GM21360 (cell line): Measurements from ENCODE around the gene PPFIA3.
"Not testable (repeated sequence)": the region's sequence is repeated elsewhere in the genome, so short reads cannot be mapped to it uniquely, and the experiment has no call there.

Experiments
- ATAC-seq: cut with Tn5 transposase; IDR thresholded peaks from one replicate; pipeline ENCODE4 v1.9.1; 2021; ENCODE audit warnings: mild to moderate bottlenecking, moderate library complexity; ENCODE audit not compliant: unreplicated experiment

Gene PPFIA3

GRCh38 chr19:49173198-49173597 lies 53.9 kb downstream of the PPFIA3 start:
- ATAC-seq: no peak

- ATAC-seq: no peak
Observed at GRCh38 chr19:49180659-49181058, 61.3 kb downstream of the PPFIA3 start.

- ATAC-seq: not testable (repeated sequence)
Observed at GRCh38 chr19:49182010-49182847, 62.9 kb downstream of the PPFIA3 start.

DNA sequence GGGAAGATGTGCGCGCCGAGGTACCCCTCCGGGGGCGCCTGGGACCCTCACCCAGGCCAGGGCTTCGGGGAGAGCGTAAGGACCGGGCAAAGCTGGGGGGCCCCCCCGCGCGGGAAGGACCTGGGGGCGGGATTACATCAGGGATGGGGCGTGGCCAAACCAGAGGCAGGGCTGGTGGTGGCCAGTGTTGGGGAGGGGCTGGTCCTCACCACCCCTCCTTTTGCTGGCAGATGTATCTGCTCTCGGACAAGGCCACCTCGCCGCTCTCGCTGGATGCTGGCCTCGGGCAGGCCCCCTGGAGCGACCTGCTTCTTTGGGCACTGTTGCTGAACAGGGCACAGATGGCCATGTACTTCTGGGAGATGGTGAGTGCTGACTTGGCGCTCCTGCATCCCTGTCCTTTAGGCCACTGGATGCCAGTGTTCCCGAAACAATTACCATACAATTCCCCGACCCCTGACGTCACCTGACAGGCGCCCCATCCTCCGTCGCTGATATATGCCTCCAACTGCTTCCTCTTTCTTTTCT lies 63.6 kb downstream of the PPFIA3 start:
- ATAC-seq: no peak

DNA sequence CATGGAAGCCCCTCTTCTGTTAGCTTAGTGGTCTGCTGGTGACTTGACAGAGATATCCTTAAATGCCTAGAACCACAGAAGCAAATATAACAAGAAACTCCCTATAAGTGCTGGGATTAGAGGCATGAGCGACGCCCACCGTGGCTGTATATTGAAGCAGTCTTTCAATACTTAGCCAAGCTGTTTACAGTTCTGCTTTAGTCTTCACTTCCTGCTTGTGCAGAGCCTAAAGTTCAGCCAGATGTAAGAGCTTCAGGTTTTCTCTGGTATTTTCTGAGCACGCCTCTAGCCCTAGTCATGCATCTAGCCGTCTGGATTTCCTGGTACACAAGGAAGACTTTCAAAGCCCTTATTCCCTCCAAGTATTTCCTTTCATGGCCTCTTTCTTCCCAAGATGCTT lies 66.8 kb downstream of the PPFIA3 start:
- no peak for ATAC-seq

GRCh38 chr19:49188626-49189200 lies 69.4 kb downstream of the PPFIA3 start:
- ATAC-seq: no peak

DNA sequence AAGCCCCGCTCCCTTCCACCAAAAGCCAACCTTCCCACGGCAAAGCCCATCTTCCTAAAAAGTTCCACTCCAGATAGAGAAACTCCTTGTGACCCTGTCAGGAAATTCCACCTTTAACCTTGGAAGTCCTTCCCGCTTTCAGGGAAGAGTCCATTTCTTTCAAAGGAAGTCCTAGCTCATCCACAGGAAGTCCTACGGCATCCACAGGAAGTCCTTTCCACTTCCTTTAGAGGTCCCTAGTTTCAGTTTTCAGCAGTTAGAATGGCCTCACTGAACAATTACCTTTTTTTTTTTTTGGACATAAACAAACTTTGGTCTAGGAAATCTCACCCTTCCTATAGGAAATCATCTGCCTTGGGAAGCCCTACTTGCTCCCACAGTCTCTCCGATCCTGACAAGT lies 69.9 kb downstream of the PPFIA3 start:
- ATAC-seq: no peak

DNA sequence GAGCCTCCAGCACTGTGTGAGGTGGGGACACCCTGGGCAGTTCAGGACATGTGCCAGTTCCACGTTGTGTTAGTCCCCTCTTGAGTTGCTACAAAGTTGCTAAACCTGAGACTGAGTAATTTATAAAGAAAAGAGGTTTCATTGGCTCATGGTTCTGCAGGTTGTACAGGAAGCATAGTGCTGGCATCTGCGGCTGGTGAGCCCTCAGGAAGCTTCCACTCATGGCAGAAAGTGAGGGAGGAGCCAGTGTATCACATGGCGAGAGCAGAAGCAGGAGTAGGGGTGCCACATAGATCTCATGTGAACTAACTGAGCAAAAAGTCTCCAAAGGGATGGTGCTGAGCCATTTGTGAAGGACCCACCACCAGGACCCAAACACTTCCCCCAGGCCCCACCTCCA lies 71.4 kb downstream of the PPFIA3 start:
- no peak for ATAC-seq

GRCh38 chr19:49193822-49194394 lies 74.6 kb downstream of the PPFIA3 start:
- ATAC-seq: no peak

DNA sequence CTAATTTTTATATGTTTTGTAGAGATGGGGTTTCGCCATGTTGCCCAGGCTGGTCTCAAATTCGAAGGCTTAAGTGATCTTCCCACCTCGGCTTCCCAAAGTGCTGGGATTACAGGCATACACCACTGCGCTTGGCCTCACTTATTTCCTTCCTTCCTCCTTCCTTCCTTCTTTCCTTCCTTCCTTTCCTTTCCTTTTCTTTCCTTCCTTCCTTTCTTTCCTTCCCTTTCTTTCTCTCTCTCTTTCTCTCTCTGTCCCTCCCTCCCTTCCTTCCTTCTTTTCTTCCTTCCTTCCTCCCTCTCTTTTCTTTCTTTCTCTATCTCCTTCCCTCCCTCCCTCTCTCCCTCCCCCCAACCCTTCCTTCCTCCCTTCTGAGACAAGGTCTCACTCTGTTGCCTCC lies 75.1 kb downstream of the PPFIA3 start:
- ATAC-seq: no peak

DNA sequence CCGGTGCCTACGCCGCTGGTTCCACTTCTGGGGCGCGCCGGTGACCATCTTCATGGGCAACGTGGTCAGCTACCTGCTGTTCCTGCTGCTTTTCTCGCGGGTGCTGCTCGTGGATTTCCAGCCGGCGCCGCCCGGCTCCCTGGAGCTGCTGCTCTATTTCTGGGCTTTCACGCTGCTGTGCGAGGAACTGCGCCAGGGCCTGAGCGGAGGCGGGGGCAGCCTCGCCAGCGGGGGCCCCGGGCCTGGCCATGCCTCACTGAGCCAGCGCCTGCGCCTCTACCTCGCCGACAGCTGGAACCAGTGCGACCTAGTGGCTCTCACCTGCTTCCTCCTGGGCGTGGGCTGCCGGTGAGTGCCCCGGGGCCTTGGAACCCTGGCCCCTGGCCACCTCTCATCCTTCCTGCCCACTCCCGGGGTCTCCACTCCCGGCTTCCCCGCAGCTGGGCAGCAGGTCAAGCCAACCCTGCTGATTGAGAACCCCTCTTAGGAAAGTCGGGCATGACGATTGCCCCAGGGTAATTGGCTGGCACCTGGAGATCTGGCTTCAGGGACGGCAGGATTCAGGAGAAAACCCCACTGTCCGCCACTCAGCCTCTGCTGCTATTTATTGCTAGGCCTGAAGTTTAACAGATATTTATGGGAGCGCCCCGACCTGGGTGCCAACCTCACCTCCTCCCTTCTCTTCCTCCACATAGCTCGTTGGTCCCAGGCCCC lies 77.3 kb downstream of the PPFIA3 start:
- no peak for ATAC-seq

GRCh38 chr19:49200238-49200862 lies 81.0 kb downstream of the PPFIA3 start:
- ATAC-seq: no peak
